GM18907 (cell line): ENCODE measurements around the gene BCL3.

Source experiments
- ATAC-seq: cut with Tn5 transposase; IDR thresholded peaks from one replicate; pipeline ENCODE4 v1.9.1; 2021; ENCODE audit warnings: mild to moderate bottlenecking, moderate library complexity; ENCODE audit not compliant: unreplicated experiment

Gene BCL3

GRCh38 chr19:44740351-44740824 lies 8.1 kb upstream of the BCL3 start:
- no peak for ATAC-seq

- no peak for ATAC-seq
Observed at GRCh38 chr19:44741258-44741731, 7.2 kb upstream of the BCL3 start.

- ATAC-seq, result no peak
Observed at GRCh38 chr19:44741841-44742329, 6.6 kb upstream of the BCL3 start.

GRCh38 chr19:44742330-44743061 lies 6.0 kb upstream of the BCL3 start:
- no peak for ATAC-seq

- no peak for ATAC-seq
Observed at GRCh38 chr19:44744871-44745332, 3.6 kb upstream of the BCL3 start.

- ATAC-seq, result no peak
Observed at GRCh38 chr19:44745341-44745831, 3.1 kb upstream of the BCL3 start.

GRCh38 chr19:44745887-44746600 lies 2.5 kb upstream of the BCL3 start:
- ATAC-seq, result no peak

GRCh38 chr19:44746616-44746945 lies 1.9 kb upstream of the BCL3 start:
- no peak for ATAC-seq

- peak; percentile 42 for ATAC-seq
Observed at GRCh38 chr19:44746946-44747738, 1.4 kb upstream of the BCL3 start.

- ATAC-seq, result peak; percentile 1
Observed at GRCh38 chr19:44747739-44748425, 626 bp upstream of the BCL3 start.

- no peak for ATAC-seq
Observed at GRCh38 chr19:44749292-44749691, 784 bp downstream of the BCL3 start.

GRCh38 chr19:44749994-44750393 lies 1.5 kb downstream of the BCL3 start:
- no peak for ATAC-seq

- no peak for ATAC-seq
Observed at GRCh38 chr19:44752123-44752815, 3.8 kb downstream of the BCL3 start.

GRCh38 chr19:44752816-44753625 lies 4.5 kb downstream of the BCL3 start:
- peak; percentile 69 for ATAC-seq

GRCh38 chr19:44753626-44753931 lies 5.1 kb downstream of the BCL3 start:
- no peak for ATAC-seq

GRCh38 chr19:44753932-44754749 lies 5.6 kb downstream of the BCL3 start:
- peak; percentile 33 for ATAC-seq

GRCh38 chr19:44754750-44755080 lies 6.2 kb downstream of the BCL3 start:
- no peak for ATAC-seq

- no peak for ATAC-seq
Observed at GRCh38 chr19:44755219-44755618, 6.7 kb downstream of the BCL3 start.
